Activated CD8-positive, alpha-beta memory T cell treated with anti-CD3 and anti-CD28 coated beads for 4 hours (primary cell): Measurements from ENCODE around the gene CLSTN3.
A peak's percentile ranks its signal among the peaks of the same experiment; 100 is the strongest.

Source experiments
- DNase-seq, 2 donors: peaks; one replicate each; pipeline ENCODE4 v3.0.0-alpha.2; 2020; ENCODE audit warnings: low read depth in 2 of 2

The CLSTN3 gene

DNA sequence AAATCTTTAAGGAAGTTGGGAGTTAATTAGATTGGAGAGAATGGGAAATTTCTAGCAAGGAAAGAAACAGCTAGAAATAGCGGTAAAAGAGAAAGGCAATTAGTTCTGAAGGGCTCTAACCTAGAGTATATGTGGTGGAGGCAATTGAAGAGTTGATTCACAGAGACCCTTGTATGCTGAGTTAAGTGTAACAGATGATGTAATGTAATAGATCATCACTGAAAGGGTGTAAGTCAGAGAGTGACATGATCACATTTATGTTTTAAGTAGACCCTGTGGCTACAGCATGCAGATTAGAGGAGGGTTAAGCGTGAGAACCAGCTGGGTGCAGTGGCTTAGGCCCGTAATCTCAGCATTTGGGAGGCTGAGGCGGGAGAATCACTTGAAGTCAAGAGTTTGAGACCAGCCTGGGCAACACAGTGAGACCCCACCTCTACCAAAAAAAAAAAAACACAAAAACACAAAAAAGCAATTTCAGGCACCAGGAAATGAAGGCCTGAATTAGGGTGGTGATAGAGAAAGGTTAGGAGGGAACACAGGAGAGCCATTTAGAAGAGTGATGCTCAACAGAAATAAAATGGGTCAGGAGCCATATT is 4.4 kb upstream of the CLSTN3 start:
- DNase-seq = no peak

DNA sequence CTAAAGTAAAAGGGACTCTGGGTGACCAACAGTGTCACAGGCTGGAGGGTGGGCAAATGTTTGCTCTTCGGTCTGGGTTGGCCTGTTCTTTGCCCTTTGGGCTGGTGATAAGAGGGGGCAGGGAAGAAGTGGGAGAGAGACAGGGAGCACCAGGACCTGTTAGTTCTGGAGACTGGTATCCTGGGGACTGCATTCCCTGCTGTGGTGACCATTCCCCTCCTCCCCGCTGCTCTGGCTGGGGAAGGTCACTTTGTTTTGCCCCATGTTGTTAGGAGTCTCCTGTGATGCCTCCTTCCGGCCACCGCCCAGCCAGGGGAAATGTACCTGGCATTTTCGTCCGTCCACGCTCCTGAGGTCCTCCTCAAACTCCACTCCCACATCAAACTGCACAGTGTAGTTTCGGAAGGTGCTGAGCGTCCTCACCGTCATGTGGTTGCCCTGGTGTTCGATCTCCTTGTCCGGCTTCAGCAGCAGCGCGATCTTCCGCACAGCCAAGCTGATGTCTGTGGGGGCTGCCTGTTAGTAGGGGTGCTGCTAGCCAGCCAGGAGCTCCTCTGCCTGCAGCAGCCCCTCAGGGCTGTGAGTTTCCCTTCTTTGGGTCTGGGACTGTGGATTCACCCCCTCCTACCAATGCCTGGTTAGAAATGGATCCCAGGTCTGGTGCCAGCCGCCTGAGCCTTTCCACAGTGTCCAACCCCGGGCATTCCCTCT is 2.1 kb upstream of the CLSTN3 start:
- no peak for DNase-seq

DNA sequence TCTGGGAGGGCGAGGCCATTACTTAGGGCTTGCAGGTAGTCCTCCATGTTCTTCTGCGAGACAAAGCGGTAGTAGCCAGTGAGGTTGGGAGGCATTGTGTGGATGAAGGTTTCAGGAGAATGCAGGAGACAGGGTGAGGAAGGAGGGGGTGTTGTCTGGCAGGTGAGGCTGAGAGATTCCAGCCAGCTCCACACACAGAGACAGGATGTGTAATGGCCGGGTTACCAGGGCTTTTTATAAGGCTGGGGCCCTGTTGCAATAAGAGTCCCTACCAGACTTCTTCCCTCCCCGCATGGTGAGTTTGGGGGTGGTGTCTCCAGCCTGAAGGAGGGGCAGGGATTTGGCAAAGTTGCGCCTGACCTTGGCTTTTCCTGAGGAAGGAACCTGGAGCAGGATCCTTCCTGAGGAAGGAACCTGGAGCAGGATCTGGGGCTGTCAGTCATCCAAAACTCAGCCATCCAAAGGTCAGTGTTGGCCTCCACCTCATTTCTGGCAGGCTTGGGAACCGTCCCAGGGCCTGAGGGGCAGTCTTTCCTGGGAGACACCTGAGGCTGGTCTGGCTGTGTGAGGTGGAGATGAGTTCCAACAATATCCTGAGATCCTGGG is 1.4 kb upstream of the CLSTN3 start, which contains the start of gene RBP5:
RBP5 (minus strand) TSS at position 209 of the 606 bp plus-strand sequence; CDS start at position 95, 114 bp downstream.
- DNase-seq = no peak

- DNase-seq = no peak
Observed at GRCh38 chr12:7129287-7129871, 792 bp upstream of the CLSTN3 start.

DNA sequence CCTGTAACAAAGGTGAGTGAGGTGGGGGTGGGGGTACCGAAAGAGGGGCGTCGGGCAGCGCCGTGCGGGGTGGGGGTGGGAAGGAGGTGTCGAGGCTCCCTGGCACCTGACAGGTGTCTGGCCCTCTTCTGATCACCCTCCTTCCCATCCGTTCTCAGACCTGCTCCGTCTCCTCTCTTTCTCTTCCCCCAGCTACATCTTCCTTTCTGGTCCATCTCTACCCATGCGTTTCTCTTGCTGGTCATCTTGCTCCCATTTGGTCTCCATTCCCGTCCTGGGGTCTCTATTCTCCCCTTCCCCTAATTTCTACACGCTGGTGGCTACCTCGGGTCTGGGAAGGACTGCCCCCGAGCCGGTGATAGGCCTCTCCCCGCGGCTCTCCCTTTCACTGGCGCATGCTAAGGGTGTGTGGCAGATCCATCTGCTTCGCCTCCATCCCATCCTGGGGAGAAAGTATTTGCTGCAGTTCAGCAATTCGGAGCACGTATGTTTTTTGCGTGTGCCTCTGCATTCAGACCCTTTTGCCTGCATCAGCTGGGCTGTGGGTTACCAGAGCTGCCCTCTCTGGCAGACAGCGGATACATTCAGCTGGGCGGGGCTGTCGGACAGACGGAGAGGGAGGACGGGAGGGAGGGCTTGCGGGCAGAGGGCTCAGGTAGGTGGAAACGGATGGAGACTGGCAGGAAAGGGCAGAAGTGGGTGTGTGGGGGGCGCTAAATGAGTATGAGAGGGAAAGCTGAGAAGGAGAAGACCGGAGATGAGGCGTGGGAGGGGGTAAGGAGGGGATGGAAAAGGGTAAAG is 730 bp downstream of the CLSTN3 start:
- DNase-seq = peak in 1 of 2 donors; percentile 27

DNA sequence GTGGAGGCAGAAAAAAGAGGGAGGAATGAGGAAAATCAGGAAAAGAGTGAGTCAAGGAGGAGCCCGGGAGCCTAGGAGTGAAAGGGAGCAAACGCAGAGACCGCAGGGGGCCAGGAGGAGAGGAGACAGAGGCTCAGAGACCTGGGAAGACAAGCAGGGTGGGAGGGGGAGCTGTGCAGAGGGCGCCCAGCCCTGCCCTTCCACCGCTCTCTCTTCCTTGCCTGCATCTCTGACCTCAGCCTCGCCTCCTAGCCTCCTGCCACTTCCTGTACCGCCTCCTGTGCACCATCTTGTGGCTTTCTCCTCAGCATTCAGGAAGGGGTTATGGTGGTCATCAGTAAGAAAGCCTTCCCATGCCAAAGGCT is 1.3 kb downstream of the CLSTN3 start:
- no peak for DNase-seq

- no peak for DNase-seq
Observed at GRCh38 chr12:7134396-7135166, 4.4 kb downstream of the CLSTN3 start.

- no peak for DNase-seq
Observed at GRCh38 chr12:7136071-7136470, 5.9 kb downstream of the CLSTN3 start.

- DNase-seq = no peak
Observed at GRCh38 chr12:7136676-7137075, 6.5 kb downstream of the CLSTN3 start.

DNA sequence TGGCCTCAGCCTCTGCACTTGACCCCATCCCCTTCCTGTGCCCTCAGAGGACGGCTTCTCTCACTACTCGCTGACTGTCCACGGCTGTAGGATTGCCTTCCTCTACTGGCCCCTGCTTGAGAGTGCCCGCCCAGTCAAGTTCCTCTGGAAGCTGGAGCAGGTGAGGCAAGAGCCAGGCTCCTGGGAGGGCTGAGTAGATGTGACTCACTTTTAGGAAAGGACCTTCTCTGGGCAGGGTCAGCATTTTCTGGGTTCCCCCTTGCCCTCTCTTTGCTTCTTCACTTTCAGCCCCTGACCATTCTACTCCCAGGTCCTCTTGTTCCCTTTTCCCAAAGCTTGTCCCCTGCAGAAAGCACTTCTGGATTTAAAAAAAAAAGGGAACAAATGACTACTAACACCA is 7.7 kb downstream of the CLSTN3 start:
- no peak for DNase-seq

GRCh38 chr12:7139200-7139599 is 9.0 kb downstream of the CLSTN3 start:
- no peak for DNase-seq

DNA sequence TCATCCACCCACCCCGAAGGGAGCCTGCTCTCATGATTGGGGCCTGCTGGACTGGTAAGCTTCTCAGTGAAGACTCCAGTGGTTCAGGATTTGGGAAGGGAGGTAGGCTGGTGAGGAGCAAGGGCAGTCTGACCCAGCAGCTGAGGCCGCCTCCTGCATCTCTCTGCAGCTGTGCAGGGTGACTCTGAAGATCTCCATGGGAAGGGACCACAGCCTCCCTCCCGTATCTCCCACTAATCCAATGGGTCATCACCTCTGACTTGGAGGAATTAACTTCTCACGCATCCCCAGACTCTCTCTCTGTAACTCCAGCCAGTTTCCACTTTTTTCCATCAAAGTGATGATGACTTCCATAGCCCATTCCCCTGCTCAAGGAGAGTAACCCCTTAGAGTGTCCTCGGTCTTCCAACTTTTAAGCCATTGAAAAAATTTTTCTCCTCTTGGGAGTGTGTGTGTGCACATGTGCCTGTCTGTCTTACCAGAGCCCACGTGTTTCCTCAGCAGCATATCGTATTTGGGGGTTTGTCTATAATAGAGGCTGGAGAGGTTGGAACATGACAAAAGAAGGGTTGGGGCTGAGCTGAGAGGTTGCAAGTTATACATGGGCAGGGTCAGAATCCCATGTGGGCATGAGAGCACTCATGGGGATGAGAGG is 11.3 kb downstream of the CLSTN3 start:
- no peak for DNase-seq

GRCh38 chr12:7142056-7142644 is 12.0 kb downstream of the CLSTN3 start:
- peak in 1 of 2 donors; percentile 11 for DNase-seq

- no peak for DNase-seq
Observed at GRCh38 chr12:7142809-7143465, 12.8 kb downstream of the CLSTN3 start.

DNA sequence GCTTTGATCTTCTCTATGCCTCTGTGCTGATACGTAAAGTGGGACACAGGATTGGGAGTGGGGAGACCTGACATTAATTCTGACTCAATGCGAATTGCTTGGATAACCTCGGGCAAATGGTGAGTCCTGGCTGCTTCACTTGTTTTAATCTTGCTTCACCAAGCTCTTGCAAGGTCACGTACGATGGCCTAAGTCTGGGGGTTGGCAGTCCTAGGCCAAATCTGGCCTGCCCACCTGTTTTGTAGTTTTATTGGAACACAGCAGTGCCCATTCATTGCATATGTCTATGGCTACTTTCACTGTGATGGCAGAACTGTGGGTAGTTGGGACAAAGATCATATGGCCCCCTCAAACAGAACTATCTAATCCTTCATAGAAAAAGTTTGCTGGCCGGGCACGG is 13.4 kb downstream of the CLSTN3 start:
- DNase-seq = no peak

DNA sequence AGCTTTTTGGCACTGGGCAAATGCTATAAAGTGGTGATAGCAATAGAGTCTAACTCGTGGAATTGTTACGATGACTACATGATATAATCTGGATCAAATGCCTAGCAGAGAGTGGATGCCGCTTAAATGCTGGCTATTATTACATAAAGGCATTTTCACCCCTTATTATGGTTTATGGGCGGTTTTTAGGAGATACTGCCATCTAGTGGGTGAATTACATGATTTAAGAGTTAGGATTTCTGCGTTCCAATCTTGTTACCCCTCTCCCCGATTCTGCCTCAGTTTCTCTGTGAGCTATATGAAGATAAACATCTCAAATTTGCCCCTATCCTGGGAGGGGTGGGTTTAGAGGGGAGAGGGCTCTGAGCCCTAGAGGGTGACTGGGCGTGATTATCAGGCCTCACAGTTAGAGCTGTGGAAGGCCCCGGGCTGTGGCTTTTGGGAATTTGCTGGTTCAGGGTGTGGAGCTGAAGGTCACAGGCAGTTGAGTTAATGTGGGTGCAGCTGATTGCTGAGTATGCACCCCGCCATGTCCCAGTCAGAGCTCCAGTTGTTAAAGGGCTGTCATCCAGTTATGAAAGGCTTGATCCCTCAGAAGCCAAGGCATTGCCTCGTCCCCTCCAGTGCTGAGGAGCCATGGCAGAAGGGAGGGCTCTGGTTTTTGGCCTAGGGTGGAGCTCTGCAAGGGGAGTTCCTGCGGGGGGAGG is 14.4 kb downstream of the CLSTN3 start:
- no peak for DNase-seq

- no peak for DNase-seq
Observed at GRCh38 chr12:7145671-7146070, 15.5 kb downstream of the CLSTN3 start.

GRCh38 chr12:7146228-7146627 is 16.1 kb downstream of the CLSTN3 start:
- no peak for DNase-seq

- DNase-seq = no peak
Observed at GRCh38 chr12:7146906-7147305, 16.7 kb downstream of the CLSTN3 start.
